Measurements from ENCODE around the gene KCNK10. TPM values are rescaled to one million over a fixed set of nuclear protein-coding genes. Genes with fewer than 3 reads are reported as not detected.

The KCNK10 gene
- total and polyA plus RNA-seq, 2 donors from 2014 or later: 0.54 to 1.1 TPM

- no peak for TF ChIP-seq CTCF (IDR thresholded peaks at IDR 0.05; ENCODE audit: borderline replicate concordance, extremely low read depth, insufficient read depth)
- H3K4me3 ChIP-seq (ENCODE audit: low read length in 3 of 3): no peak overlapping the region
- DNase-seq (peak in 1 of 5 donors; percentile 4), FAIRE-seq (no peak)
- no peaks in the 10 kb centered on the region for H3K27me3 ChIP-seq (ENCODE audit: control insufficient read depth, insufficient read depth, low read length)
- no peak overlapping the region for H3K9ac ChIP-seq (ENCODE audit: low read length in 3 of 3)
- intact Hi-C loops (cut with DNase I): no loop called here
- no peaks in the 10 kb centered on the region for H3K36me3 ChIP-seq (ENCODE audit: control insufficient read depth in 2 of 3, insufficient read depth in 3 of 3, low read length in 3 of 3)
- no peaks in the 10 kb centered on the region for H3K4me1 ChIP-seq (ENCODE audit: control insufficient read depth in 2 of 3, insufficient read depth in 2 of 3, low read depth in 1 of 3, low read length in 3 of 3)
- no peak overlapping the region for H3K27ac ChIP-seq (ENCODE audit: low read depth in 2 of 2, low read length in 2 of 2)
- peaks cover 0 to 12% (median 0%) of the 10 kb centered on the region in 3 donors for H3K9me3 ChIP-seq (ENCODE audit: control insufficient read depth in 2 of 3, insufficient read depth in 1 of 3, low read length in 3 of 3)
Observed at GRCh38 chr14:88225721-88226120, 97.3 kb downstream of the KCNK10 start.

- Histone ChIP-seq H3K27me3 (ENCODE audit: control insufficient read depth, insufficient read depth, low read length) (no peaks in the 10 kb centered on the region), H3K4me1 (ENCODE audit: control insufficient read depth in 2 of 3, insufficient read depth in 2 of 3, low read depth in 1 of 3, low read length in 3 of 3) (no peaks in the 10 kb centered on the region), H3K36me3 (ENCODE audit: control insufficient read depth in 2 of 3, insufficient read depth in 3 of 3, low read length in 3 of 3) (no peaks in the 10 kb centered on the region), H3K9ac (ENCODE audit: low read length in 3 of 3) (no peak overlapping the region), H3K27ac (ENCODE audit: low read depth in 2 of 2, low read length in 2 of 2) (no peak overlapping the region), H3K4me3 (ENCODE audit: low read length in 3 of 3) (no peak overlapping the region), H3K9me3 (ENCODE audit: control insufficient read depth in 2 of 3, insufficient read depth in 1 of 3, low read length in 3 of 3) (peaks cover 0 to 11% (median 0%) of the 10 kb centered on the region in 3 donors)
- DNase-seq (no peak), FAIRE-seq (no peak)
- no peak for TF ChIP-seq CTCF (IDR thresholded peaks at IDR 0.05; ENCODE audit: borderline replicate concordance, extremely low read depth, insufficient read depth)
- intact Hi-C loops (cut with DNase I): no loop called here
Observed at GRCh38 chr14:88218119-88218915, 104.8 kb downstream of the KCNK10 start.

GRCh38 chr14:88212691-88213090 lies 110.4 kb downstream of the KCNK10 start:
- Histone ChIP-seq H3K9ac (ENCODE audit: low read length in 3 of 3) (no peak overlapping the region), H3K9me3 (ENCODE audit: control insufficient read depth in 2 of 3, insufficient read depth in 1 of 3, low read length in 3 of 3) (no peaks in the 10 kb centered on the region), H3K4me1 (ENCODE audit: control insufficient read depth in 2 of 3, insufficient read depth in 2 of 3, low read depth in 1 of 3, low read length in 3 of 3) (no peaks in the 10 kb centered on the region), H3K36me3 (ENCODE audit: control insufficient read depth in 2 of 3, insufficient read depth in 3 of 3, low read length in 3 of 3) (no peaks in the 10 kb centered on the region), H3K27me3 (ENCODE audit: control insufficient read depth, insufficient read depth, low read length) (no peaks in the 10 kb centered on the region), H3K27ac (ENCODE audit: low read depth in 2 of 2, low read length in 2 of 2) (no peak overlapping the region), H3K4me3 (ENCODE audit: low read length in 3 of 3) (no peak overlapping the region)
- DNase-seq (no peak), FAIRE-seq (no peak)
- no peak for TF ChIP-seq CTCF (IDR thresholded peaks at IDR 0.05; ENCODE audit: borderline replicate concordance, extremely low read depth, insufficient read depth)
- intact Hi-C loops (cut with DNase I): no loop called here

Measured in kidney (tissue), 14 donors.